ENCODE data around the gene NSRP1. TPM values are rescaled to one million over a fixed set of nuclear protein-coding genes. Genes with fewer than 3 reads are reported as not detected.

NSRP1 gene
- total RNA-seq, 4 donors from 2014 or later, result 16.2 to 60.2 (median 42.7) TPM

DNA sequence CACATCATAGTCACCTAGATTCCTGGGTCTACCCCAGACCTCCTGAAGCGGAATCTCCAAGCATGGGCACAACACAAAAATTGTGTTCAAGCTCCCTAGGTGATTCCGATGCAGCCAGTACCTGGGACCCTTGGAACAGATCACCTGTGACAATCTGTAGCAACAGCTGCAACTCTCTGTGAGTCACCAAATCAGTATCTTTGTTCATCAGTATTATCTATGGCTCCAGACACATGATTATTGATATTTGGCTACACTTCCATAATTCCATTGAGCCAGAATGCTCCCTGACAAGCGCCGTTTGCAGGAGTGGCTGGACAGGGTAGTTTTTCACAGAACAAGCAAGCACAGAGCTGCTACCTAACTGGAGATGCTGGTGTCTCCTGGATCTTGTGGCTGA is 102.7 kb downstream of the NSRP1 start:
- no peak overlapping the region for H3K4me3 ChIP-seq
- intact Hi-C loops (cut with DNase I; ENCODE audit: low total_unique reads), result loop anchor here (2.0 kb wide), 1 partner anchor 27 kb away; no protein-coding TSS in a partner anchor
- no peak overlapping the region for H3K27ac ChIP-seq
- H3K4me1 ChIP-seq, result no peaks in the 10 kb centered on the region
- WGBS, 2 donors (ENCODE audit: low coverage in 1 of 2), result 91 to 100% methylated on average over 1 to 4 of the region's 4 CpGs
- TF ChIP-seq POLR2A (IDR thresholded peaks at IDR 0.05) (no peak), EP300 (IDR thresholded peaks at IDR 0.05; ENCODE audit: low read depth) (no peak), POLR2AphosphoS5 (IDR thresholded peaks at IDR 0.05) (no peak)
- TF ChIP-seq, protein P1, sequence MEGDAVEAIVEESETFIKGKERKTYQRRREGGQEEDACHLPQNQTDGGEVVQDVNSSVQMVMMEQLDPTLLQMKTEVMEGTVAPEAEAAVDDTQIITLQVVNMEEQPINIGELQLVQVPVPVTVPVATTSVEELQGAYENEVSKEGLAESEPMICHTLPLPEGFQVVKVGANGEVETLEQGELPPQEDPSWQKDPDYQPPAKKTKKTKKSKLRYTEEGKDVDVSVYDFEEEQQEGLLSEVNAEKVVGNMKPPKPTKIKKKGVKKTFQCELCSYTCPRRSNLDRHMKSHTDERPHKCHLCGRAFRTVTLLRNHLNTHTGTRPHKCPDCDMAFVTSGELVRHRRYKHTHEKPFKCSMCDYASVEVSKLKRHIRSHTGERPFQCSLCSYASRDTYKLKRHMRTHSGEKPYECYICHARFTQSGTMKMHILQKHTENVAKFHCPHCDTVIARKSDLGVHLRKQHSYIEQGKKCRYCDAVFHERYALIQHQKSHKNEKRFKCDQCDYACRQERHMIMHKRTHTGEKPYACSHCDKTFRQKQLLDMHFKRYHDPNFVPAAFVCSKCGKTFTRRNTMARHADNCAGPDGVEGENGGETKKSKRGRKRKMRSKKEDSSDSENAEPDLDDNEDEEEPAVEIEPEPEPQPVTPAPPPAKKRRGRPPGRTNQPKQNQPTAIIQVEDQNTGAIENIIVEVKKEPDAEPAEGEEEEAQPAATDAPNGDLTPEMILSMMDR (IDR thresholded peaks at IDR 0.05), result no peak
- no peaks in the 10 kb centered on the region for H3K9me3 ChIP-seq
- no peak for DNase-seq
- in situ Hi-C loops (cut with MboI; ENCODE audit: low pct_ligation_motif_present in 1 of 4, low pct_unique_long_range_greater_than_20kb in 1 of 4, low sequenced_read_pairs in 3 of 4), result no loop called here
- no peaks in the 10 kb centered on the region for H3K36me3 ChIP-seq
- H3K27me3 ChIP-seq, result no peaks in the 10 kb centered on the region

DNA sequence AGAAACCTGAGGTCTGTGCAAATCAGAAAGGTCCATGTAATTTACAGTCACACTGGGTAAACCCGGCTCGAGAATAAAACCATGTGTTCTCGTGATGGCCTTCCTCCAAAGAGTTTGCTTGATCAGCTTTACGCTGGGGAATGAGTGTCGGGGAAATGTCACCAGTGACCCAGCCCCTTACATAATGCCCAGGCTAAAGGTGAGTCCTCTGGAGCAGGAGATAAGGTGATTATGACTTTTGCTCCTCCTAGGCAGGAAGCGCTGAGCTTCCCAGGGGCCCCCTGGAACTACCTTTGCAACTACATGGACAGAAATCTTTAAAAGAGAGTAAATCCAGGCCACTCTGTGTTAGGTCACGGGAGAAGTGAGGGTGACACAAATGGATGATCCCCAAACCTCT is 103.2 kb downstream of the NSRP1 start:
- no peak for DNase-seq
- WGBS, 2 donors (ENCODE audit: low coverage in 1 of 2), result 50 to 66% methylated on average over 1 to 7 of the region's 7 CpGs
- H3K4me1 ChIP-seq, result no peaks in the 10 kb centered on the region
- H3K27me3 ChIP-seq, result no peaks in the 10 kb centered on the region
- in situ Hi-C loops (cut with MboI; ENCODE audit: low pct_ligation_motif_present in 1 of 4, low pct_unique_long_range_greater_than_20kb in 1 of 4, low sequenced_read_pairs in 3 of 4), result no loop called here
- H3K9me3 ChIP-seq, result no peaks in the 10 kb centered on the region
- TF ChIP-seq POLR2A (IDR thresholded peaks at IDR 0.05), result no peak
- TF ChIP-seq EP300 (IDR thresholded peaks at IDR 0.05; ENCODE audit: low read depth), result no peak
- TF ChIP-seq POLR2AphosphoS5 (IDR thresholded peaks at IDR 0.05), result no peak
- TF ChIP-seq, protein P1 (IDR thresholded peaks at IDR 0.05), result no peak
- no peak overlapping the region for H3K4me3 ChIP-seq
- H3K36me3 ChIP-seq, result no peaks in the 10 kb centered on the region
- intact Hi-C loops (cut with DNase I; ENCODE audit: low total_unique reads), result loop anchor here (2.0 kb wide), 1 partner anchor 27 kb away; no protein-coding TSS in a partner anchor
- no peak overlapping the region for H3K27ac ChIP-seq

DNA sequence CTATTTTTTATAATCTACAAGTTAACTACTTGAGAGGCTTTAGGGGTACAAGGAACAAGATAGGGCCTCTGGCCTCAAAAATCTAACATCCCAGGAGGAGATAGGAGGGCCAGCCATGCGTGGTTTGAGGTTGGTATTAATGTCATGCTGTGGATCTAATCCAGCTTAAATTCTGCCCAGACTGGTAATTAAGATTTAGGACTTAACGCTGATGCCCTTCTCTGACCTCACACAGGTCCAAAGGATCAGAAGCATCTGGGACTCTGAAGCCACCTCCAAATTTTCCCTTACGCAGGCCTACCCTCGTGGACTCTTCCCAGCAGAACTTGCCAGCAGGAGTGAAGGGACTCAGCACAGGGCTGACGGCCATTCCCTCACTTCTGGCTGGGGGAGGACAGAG is 103.8 kb downstream of the NSRP1 start:
- in situ Hi-C loops (cut with MboI; ENCODE audit: low pct_ligation_motif_present in 1 of 4, low pct_unique_long_range_greater_than_20kb in 1 of 4, low sequenced_read_pairs in 3 of 4), result no loop called here
- Histone ChIP-seq H3K36me3 (no peaks in the 10 kb centered on the region), H3K9me3 (no peaks in the 10 kb centered on the region), H3K4me3 (no peak overlapping the region), H3K27me3 (no peaks in the 10 kb centered on the region), H3K4me1 (no peaks in the 10 kb centered on the region), H3K27ac (no peak overlapping the region)
- 83 to 85% methylated on average over 2 to 5 of the region's 5 CpGs for WGBS, 2 donors (ENCODE audit: low coverage in 1 of 2)
- no peak for DNase-seq
- no peak for TF ChIP-seq POLR2A (IDR thresholded peaks at IDR 0.05)
- no peak for TF ChIP-seq POLR2AphosphoS5 (IDR thresholded peaks at IDR 0.05)
- no peak for TF ChIP-seq EP300 (IDR thresholded peaks at IDR 0.05; ENCODE audit: low read depth)
- intact Hi-C loops (cut with DNase I; ENCODE audit: low total_unique reads), result no loop called here

DNA sequence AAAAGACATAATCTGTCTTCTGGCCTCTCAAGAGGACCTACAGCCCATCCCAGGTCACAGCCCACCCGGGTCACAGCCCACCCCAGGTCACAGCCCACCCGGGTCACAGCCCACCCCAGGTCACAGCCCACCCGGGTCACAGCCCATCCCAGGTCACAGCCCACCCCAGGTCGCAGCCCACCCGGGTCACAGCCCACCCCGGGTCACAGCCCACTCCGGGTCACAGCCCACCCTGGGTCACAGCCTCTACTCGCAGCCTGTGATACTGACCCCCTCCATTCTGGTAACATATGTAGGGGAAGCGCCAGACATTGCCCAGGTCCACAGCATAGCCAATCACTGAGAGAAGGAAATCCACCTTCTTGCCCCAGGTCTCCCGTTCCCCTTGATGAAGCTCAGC is 104.7 kb downstream of the NSRP1 start:
- TF ChIP-seq POLR2A (IDR thresholded peaks at IDR 0.05), result no peak
- TF ChIP-seq, protein P1 (IDR thresholded peaks at IDR 0.05), result no peak
- TF ChIP-seq EP300 (IDR thresholded peaks at IDR 0.05; ENCODE audit: low read depth), result no peak
- no peak for TF ChIP-seq POLR2AphosphoS5 (IDR thresholded peaks at IDR 0.05)
- H3K4me1 ChIP-seq, result no peaks in the 10 kb centered on the region
- in situ Hi-C loops (cut with MboI; ENCODE audit: low pct_ligation_motif_present in 1 of 4, low pct_unique_long_range_greater_than_20kb in 1 of 4, low sequenced_read_pairs in 3 of 4), result no loop called here
- H3K36me3 ChIP-seq, result no peaks in the 10 kb centered on the region
- H3K4me3 ChIP-seq, result no peak overlapping the region
- intact Hi-C loops (cut with DNase I; ENCODE audit: low total_unique reads), result no loop called here
- no peak for DNase-seq
- no peaks in the 10 kb centered on the region for H3K27me3 ChIP-seq
- H3K9me3 ChIP-seq, result no peaks in the 10 kb centered on the region
- H3K27ac ChIP-seq, result no peak overlapping the region
- 91% methylated on average over 10 of the region's 10 CpGs; no CpG with 5 or more reads in 1 of the 2 donors for WGBS, 2 donors (ENCODE audit: low coverage in 1 of 2)

DNA sequence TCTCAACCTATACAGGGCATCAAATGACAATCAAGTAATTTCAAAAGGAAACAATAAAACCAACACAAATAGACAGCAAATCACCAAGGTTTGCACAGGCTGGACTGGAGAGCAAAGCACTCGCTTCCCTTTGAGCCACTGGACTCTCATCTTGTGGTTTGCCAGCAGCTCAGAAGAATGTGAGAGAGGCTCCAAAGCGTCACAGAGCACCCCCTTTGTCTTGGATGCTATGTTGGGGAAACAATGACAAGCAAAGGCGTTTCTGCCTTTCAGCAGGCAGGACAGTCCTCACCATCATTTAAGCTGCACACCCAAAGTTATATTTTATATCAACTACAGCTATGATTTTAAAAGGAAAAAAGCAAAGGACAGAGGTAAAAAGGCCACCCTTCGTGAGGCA is 105.6 kb downstream of the NSRP1 start:
- Histone ChIP-seq H3K4me1 (no peaks in the 10 kb centered on the region), H3K9me3 (no peaks in the 10 kb centered on the region), H3K4me3 (no peak overlapping the region), H3K27me3 (no peaks in the 10 kb centered on the region), H3K36me3 (no peaks in the 10 kb centered on the region), H3K27ac (no peak overlapping the region)
- intact Hi-C loops (cut with DNase I; ENCODE audit: low total_unique reads) (no loop called here), in situ Hi-C loops (cut with MboI; ENCODE audit: low pct_ligation_motif_present in 1 of 4, low pct_unique_long_range_greater_than_20kb in 1 of 4, low sequenced_read_pairs in 3 of 4) (no loop called here)
- TF ChIP-seq EP300 (IDR thresholded peaks at IDR 0.05; ENCODE audit: low read depth), result no peak
- TF ChIP-seq POLR2AphosphoS5 (IDR thresholded peaks at IDR 0.05), result no peak
- TF ChIP-seq, protein P1 (IDR thresholded peaks at IDR 0.05), result no peak
- TF ChIP-seq POLR2A (IDR thresholded peaks at IDR 0.05), result no peak
- DNase-seq, result no peak
- 71% methylated on average over 4 of the region's 4 CpGs; no CpG with 5 or more reads in 1 of the 2 donors for WGBS, 2 donors (ENCODE audit: low coverage in 1 of 2)
